Stimulated activated effector memory CD8-positive, alpha-beta T cell treated with anti-CD3 and anti-CD28 coated beads, Interleukin-12 subunit alpha, Interleukin-12 subunit beta, amount 100 ng/mL, for 72 hours (primary cell): ENCODE data around the gene CD226.
"Not testable (repeated sequence)": the region's sequence is repeated elsewhere in the genome, so short reads cannot be mapped to it uniquely, and the experiment has no call there.

Experiments used
- ATAC-seq: fragments of 150-1000 bp; cut with Tn5 transposase; 2 replicates; pipeline ENCODE4 v1.10.0; 2021
- DNase-seq, 2 donors: peaks; one replicate each; pipeline ENCODE4 v3.0.0; 2021 to 2022; ENCODE audit warnings: low spot score in 2 of 2
- H3K27ac Mint-ChIP-seq: one replicate; pipeline ENCODE4 v1.8.0; 2022; ENCODE audit warnings: mild to moderate bottlenecking, mixed read lengths
- H3K36me3 Mint-ChIP-seq: one replicate; pipeline ENCODE4 v1.8.0; 2022; ENCODE audit warnings: mild to moderate bottlenecking, mixed read lengths
- H3K4me1 Mint-ChIP-seq: one replicate; pipeline ENCODE4 v1.8.0; 2022; ENCODE audit warnings: mixed read lengths
- H3K4me3 Mint-ChIP-seq: one replicate; pipeline ENCODE4 v1.8.0; 2022; ENCODE audit warnings: mild to moderate bottlenecking, mixed read lengths
- H3K9me3 Mint-ChIP-seq: one replicate; pipeline ENCODE4 v1.8.0; 2022; ENCODE audit warnings: mixed read lengths

Gene CD226

DNA sequence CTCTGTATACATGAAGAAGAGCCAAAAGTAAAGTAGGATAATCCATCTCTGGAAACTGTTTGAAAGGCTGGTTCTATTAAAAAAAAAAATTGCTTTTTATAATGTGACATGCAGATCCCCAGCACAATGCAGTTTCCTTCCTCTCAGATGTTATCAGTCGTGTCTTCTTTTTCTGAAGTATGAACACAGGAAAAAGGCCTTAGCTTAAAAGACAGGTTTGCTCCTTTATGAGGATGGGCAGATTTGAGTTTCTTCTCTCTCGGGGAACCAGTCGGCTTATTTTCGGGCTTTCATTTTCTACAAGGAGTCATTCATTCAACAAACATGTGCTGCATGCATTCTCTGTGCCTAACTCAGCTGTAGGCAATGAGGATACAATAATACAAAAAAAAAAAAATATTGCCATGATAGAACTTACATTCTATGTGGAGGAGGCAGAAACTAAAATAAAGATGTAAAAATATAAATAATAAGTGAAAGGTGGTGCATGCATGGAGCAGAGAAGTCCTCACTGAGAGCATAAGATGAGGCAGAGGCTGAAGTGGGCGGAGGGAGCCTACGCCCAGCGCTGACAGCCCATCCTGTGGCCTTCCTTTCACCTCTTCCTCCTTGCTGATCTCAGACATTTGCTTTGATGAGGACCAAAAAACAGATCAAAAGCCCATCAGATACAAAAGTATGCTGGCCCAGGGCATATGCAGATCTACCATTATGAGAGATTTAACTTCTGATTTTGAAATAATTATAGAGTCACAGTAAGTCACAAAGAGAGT lies at the start of gene CD226:
Gene CD226, minus strand, starts transcription at position 513 of the 773 bp plus-strand sequence. Its CDS starts 467 bp downstream, at position 46.
- Mint-ChIP-seq H3K4me1 (peaks cover 53% of the 10 kb centered on the region), H3K27ac (no peak within 1 kb of the TSS), H3K36me3 (no peaks in the 10 kb centered on the region), H3K4me3 (no peak within 1 kb of the TSS), H3K9me3 (peaks cover 6% of the 10 kb centered on the region)
- ATAC-seq = peak; percentile 61
- DNase-seq = no peak

DNA sequence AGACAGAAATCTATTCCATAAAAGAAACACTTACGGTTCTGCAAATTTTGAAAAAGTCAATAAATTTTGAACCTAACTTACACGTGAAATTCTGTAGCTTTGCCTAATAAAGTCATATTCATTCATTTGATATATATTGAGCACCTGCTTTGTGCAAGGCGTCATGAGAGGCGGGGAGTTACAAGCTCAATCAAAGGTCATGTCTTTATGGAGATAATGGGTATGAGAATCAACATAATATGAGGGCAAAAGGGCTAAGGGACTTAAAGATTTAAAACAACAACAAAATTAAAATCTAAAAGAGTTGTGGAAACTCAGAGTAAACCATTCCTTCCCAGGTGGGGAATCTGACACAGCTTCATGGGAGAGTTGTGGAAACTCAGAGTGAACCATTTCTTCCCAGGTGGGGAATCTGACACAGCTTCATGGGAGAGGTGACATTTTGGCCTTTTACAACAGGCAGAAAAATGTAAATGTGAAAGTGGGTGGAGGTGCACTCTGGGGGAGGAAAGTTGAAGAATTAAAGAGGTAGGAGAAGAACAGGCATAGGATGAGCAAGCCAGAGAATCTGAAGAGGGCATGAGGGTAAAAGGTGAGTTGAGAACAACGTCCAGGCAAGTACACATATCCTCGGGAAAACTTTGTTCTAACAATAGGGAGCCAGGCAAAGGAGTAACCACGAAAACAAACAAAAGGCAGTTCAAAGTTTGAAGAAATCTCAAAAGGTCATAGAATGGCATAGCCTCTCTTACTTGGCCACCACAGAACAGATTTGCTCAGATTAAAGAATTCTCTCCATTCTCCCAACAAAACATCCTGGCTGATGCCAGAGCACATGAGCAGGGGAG lies 49.5 kb upstream of the CD226 start:
- ATAC-seq (no peak), DNase-seq (no peak)
- Mint-ChIP-seq H3K4me1 (no peaks in the 10 kb centered on the region), H3K36me3 (peaks cover 17% of the 10 kb centered on the region), H3K9me3 (no peaks in the 10 kb centered on the region), H3K4me3 (no peak overlapping the region), H3K27ac (no peak overlapping the region)

DNA sequence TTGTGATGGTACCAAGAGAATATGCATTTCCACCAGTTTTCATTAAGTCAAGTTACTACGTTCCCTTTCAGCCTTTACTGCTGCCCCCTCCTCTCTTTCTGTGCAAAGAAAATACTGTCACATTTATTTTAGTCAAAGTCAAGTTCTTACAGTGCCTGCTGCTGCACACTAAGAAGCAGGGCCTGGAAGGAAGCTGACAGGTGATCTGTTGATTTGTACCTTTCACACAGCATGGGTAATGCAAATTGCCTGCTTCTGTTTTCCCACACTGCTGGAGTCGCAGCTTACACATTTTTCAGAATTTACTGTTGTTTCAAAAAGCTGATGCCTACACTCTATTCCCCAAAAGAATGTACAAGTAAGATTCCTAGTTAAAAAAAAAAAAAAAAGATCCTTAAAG lies 48.7 kb upstream of the CD226 start:
- Mint-ChIP-seq H3K4me3 (no peak overlapping the region), H3K9me3 (no peaks in the 10 kb centered on the region), H3K4me1 (no peaks in the 10 kb centered on the region), H3K27ac (no peak overlapping the region), H3K36me3 (peaks cover 10% of the 10 kb centered on the region)
- DNase-seq = no peak
- no peak for ATAC-seq

DNA sequence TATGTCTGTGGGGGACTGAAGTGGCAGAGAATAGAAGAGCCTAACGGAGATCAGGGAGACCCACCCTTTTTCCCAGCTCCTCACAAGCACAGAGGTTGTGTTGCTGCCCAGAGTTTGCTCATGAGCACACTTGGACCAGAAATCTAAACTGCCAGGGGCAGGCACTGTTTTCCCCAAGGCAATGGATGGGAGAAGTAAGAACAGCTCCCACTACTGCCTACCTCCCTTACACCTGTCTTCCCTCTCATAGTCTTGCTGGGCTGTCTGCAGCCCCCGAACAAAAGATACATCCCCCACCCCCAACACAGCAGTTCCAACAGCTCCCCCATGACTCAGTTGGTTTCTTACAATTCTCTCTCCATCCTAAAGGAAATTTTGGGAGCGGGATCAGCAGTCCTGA lies 48.1 kb upstream of the CD226 start:
- peaks cover 3% of the 10 kb centered on the region for H3K36me3 Mint-ChIP-seq
- H3K27ac Mint-ChIP-seq = no peak overlapping the region
- H3K9me3 Mint-ChIP-seq = no peaks in the 10 kb centered on the region
- no peak overlapping the region for H3K4me3 Mint-ChIP-seq
- DNase-seq (no peak), ATAC-seq (no peak)
- no peaks in the 10 kb centered on the region for H3K4me1 Mint-ChIP-seq

DNA sequence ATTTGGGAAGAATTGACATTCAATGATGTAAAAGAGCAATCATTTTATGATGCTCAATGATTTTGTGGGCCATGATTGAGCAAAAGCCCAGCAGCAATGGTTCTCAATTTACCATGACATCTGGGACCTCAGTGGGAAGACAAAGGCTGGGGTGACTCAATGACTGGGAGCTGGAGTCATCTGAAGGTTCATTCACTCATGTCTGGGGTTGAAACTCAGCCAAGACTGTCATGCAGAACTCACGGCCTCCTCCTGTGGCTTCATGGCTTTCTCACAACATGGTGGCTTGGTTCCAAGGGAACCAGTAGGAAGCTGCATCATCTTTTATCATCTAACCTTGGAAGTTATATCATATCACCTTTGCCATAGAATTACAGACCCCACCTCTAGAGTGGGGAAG lies 45.1 kb upstream of the CD226 start:
- Mint-ChIP-seq H3K9me3 (peaks cover 15% of the 10 kb centered on the region), H3K4me3 (no peak overlapping the region), H3K4me1 (no peaks in the 10 kb centered on the region), H3K36me3 (no peaks in the 10 kb centered on the region), H3K27ac (no peak overlapping the region)
- DNase-seq = no peak
- ATAC-seq = no peak

DNA sequence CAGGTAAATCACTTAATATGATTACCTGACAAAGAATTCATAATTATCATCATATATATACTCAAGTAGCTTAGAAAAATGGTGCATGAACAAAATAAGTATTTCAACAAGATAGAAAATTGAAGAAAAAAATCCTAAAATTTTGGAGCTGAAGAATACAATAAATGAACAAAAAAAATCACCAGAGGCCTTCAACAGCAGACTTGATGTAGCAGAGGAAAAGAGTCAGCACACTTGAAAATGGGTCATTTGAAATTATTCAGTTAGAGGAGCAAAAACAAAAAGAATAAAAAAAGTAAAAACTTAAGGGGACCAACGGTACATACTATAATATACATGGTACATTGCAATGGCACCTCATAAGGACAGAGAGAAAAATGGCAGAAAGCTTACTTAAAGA lies 40.2 kb upstream of the CD226 start:
- no peak for ATAC-seq
- Mint-ChIP-seq H3K27ac (no peak overlapping the region), H3K4me3 (no peak overlapping the region), H3K9me3 (peaks cover 24% of the 10 kb centered on the region), H3K4me1 (peaks cover 2% of the 10 kb centered on the region), H3K36me3 (no peaks in the 10 kb centered on the region)
- DNase-seq = no peak

DNA sequence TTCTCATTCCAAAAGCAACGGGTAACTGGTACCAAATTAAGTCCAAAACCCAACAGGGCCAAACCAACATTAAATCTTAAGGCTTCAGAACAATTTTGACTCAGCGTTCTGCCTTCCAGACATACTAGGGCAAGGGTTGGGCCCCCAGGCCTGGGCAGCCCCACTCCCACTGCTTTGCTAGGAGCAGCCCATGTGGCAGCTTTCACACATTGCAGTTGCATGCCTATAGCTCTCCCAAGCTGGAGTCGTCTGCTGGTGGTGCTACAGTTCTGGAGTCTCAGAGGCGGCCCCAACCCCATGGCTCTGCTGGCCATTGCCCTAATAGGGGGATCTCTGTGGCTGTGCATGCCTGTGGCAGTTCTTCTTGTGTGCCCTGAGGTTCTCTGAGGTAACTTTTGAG lies 37.6 kb upstream of the CD226 start:
- Mint-ChIP-seq H3K9me3 (peaks cover 26% of the 10 kb centered on the region), H3K27ac (no peak overlapping the region), H3K36me3 (no peaks in the 10 kb centered on the region), H3K4me3 (no peak overlapping the region), H3K4me1 (peaks cover 28% of the 10 kb centered on the region)
- DNase-seq = no peak
- ATAC-seq = no peak

DNA sequence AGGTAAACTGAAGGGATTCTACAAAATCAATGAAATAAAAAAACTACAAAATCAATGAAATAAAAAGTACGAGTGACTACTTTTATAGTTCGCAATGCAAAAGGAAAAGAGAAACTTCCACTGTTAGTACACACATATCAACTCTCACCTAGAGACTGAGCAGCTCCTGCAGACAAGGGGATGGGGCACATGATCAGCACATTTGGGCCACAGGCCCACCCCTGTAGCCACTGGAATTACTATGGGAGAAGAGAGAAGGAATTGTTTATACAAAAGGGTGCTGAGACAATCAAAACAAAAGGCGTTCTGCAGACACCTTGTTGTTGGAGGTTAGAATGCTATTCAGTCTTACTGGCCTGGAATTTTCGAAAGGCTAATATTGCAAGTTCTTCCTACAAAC lies 34.7 kb upstream of the CD226 start:
- no peaks in the 10 kb centered on the region for H3K36me3 Mint-ChIP-seq
- peaks cover 12% of the 10 kb centered on the region for H3K9me3 Mint-ChIP-seq
- peaks cover 56% of the 10 kb centered on the region for H3K4me1 Mint-ChIP-seq
- DNase-seq = no peak
- peak overlapping the region; percentile 44 for H3K4me3 Mint-ChIP-seq
- ATAC-seq = no peak
- peak overlapping the region; percentile 24 for H3K27ac Mint-ChIP-seq

DNA sequence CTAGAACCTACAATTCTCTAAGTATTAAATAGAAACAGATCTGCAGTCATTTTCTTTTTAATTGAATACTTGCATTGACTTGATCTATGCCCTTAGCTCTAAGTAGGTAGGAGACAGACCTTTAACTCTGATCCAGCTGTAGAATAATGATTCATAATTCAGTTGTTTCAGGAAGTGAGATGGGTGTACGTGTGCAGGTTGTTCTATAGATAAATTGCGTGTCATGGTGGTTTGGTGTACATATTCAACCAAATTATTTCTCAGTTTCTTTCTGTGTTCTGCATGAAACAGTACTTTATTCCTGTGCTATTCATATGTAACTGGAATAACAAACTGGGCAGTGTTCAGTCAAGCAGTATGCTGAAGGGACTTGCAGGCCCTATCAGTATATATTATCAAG lies 34.3 kb upstream of the CD226 start:
- Mint-ChIP-seq H3K27ac (peak overlapping the region; percentile 60), H3K9me3 (peaks cover 10% of the 10 kb centered on the region), H3K36me3 (no peaks in the 10 kb centered on the region), H3K4me3 (peak overlapping the region; percentile 44), H3K4me1 (peaks cover 60% of the 10 kb centered on the region)
- DNase-seq (no peak), ATAC-seq (peak; percentile 83)

DNA sequence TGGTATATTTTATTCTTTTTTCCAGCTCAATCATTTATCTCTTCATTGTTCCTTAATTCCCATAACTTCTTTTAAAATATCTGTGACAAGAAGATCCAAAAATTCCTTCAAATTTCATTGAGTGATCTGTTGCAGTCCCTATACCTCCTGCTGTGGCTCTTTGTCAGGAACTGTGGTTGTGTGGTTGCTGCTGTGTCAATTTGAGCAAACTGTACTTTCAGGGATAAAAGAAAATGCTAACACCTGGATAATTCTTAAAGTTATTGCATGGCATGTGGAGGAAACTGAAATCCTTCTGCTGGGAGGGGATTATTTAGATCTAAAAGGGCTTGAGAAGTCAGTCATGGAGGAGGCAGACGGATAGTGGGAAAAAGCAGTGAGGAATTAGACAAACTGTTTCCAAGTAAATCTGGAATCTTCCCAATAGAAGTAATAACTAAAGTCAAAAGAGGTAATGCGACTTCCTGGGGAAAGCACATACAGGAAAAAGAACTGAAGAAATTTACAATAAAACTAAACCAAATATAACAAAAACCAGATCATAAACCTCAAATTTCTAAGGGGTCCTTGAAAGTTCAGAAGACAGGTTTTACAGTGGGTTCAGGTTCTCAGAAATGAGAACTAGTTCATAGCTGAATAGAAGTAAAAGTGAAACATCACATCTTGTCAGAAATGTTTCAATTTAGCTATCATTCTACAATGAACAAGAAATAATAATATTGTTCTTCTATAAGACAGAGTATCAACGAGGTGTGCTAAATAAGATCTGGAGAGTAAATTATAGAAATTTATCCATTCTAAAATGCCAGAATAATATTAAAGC lies 33.5 kb upstream of the CD226 start:
- ATAC-seq (peak; percentile 41), DNase-seq (no peak)

DNA sequence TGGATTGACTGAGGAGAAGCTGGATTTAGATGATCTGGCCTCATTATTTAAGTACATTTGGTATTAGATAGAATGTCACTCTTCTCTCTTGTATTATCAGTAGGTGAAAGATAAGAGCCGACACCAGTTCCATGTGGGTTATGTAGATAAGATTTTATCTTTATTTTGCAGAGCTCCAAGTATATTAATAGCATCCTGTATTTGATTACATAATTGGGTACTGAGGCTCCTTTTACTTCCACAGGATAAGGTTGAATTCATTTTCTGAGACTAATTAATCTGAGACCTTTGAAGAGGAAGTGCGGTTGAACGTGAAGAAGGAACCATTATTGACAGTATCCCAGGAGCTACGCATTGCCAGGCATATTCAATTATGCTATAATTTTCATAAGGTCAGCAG lies 32.8 kb upstream of the CD226 start:
- Mint-ChIP-seq H3K9me3 (peaks cover 14% of the 10 kb centered on the region), H3K4me3 (peak overlapping the region; percentile 44), H3K27ac (peak overlapping the region; percentile 60), H3K36me3 (no peaks in the 10 kb centered on the region), H3K4me1 (peaks cover 60% of the 10 kb centered on the region)
- DNase-seq = no peak
- no peak for ATAC-seq

More for the DNA sequence above, 33.5 kb upstream of the CD226 start:
- Mint-ChIP-seq H3K36me3 (no peaks in the 10 kb centered on the region), H3K9me3 (peaks cover 12% of the 10 kb centered on the region), H3K4me1 (peaks cover 60% of the 10 kb centered on the region), H3K27ac (peak overlapping the region; percentile 60), H3K4me3 (peak overlapping the region; percentile 44)

DNA sequence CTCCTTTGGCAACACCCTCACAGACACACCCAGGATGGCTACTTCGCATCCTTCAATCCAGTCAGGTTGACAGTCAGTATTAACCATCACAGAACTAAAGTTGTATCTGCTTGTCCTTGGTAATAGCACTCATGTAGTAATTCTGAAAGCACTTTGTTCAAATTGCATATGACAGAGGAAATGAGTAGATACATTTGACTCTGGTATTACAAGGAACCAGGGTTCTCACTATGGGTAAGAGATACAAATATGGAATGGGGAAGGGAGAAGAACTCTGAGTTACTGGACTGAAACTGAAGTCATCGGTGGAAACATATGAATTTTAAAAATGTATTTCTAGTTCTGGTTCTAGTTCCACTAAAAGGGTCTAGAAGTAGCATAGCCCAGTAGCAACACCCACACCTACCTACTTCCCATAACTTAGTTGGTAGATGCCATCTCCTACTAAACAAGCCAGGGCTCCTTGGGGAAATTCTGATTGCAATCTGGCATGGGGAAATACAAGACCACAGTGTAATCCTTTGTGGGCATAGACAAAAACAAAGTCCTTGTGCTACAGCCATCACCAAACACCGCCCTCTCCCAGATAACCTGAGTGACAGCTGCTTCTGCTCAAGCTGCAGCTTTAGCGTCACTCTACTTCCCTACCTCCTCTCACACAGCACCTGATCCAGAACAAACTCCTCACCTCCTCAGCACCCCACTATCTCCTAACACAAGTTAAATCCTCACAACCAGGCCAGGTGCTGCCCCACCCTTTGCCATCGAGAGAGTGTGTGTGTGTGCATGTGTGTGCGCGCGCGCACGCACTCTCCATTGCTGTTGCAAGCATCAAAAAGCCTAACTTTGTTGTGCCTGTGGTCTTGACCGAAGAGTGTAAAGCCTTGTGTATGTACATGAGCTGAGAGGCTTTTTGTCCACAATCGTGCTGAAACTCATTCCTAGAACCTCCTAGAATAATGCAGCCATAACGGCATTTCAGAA lies 31.4 kb upstream of the CD226 start:
- Mint-ChIP-seq H3K36me3 (no peaks in the 10 kb centered on the region), H3K9me3 (peaks cover 14% of the 10 kb centered on the region), H3K4me3 (peak overlapping the region; percentile 45), H3K27ac (peak overlapping the region; percentile 51), H3K4me1 (peaks cover 60% of the 10 kb centered on the region)
- DNase-seq (peak in 1 of 2 donors; percentile 61), ATAC-seq (peak; percentile 92)

DNA sequence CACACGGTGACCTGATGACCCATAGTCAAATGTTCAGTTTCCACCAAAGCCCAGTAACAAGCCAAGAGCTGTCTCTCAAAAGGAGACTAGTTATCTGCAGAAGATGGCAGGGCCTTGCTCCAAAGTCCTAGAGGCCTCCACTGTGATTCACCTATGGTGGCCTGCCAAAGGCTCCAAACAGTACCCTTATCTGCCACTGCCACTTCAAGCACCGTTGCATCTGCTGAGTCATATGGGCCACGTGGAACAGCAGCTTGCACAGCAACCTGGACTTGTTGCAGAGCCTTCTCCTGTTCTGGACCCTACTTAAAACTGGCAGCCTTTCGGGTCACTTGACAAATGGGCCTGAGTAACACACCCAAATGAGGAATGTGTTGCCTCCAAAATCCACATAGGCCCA lies 27.6 kb upstream of the CD226 start:
- Mint-ChIP-seq H3K9me3 (peaks cover 13% of the 10 kb centered on the region), H3K4me1 (peaks cover 32% of the 10 kb centered on the region)
- not testable (repeated sequence) for H3K36me3 Mint-ChIP-seq, DNase-seq, ATAC-seq, H3K4me3 Mint-ChIP-seq, H3K27ac Mint-ChIP-seq

DNA sequence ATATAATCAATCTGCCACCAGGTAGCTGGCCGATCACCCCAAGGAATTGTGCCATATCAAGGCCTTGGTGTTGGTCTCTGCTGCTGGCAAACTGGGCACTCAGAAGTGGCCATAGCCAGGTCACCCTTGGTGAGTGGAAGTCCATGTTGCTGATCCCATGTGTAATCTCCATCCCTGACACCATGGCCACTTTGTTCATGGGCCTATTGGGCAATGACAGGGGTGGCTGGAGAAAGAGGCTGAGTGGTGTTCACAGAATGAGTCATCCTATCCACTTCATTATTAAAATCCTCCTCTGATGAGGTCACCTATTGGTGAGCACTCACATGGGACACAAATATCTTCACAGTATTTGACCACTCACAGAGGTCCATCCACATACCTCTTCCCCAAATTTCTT lies 26.7 kb upstream of the CD226 start:
- no peaks in the 10 kb centered on the region for H3K36me3 Mint-ChIP-seq
- DNase-seq (no peak), ATAC-seq (no peak)
- no peak overlapping the region for H3K4me3 Mint-ChIP-seq
- H3K9me3 Mint-ChIP-seq = peaks cover 9% of the 10 kb centered on the region
- no peak overlapping the region for H3K27ac Mint-ChIP-seq
- H3K4me1 Mint-ChIP-seq = peaks cover 23% of the 10 kb centered on the region
